GM12873 (cell line): ENCODE measurements around the gene NFATC3.

Source experiments
- TF ChIP-seq, protein P1 (sequence below): IDR thresholded peaks from 2 replicates; pipeline ENCODE4 v1.5.1; 2012; ENCODE audit warnings: low read depth, mild to moderate bottlenecking, moderate library complexity, low read length, control low read depth; ENCODE audit not compliant: insufficient read depth; ENCODE audit errors: missing control alignments

Gene NFATC3

DNA sequence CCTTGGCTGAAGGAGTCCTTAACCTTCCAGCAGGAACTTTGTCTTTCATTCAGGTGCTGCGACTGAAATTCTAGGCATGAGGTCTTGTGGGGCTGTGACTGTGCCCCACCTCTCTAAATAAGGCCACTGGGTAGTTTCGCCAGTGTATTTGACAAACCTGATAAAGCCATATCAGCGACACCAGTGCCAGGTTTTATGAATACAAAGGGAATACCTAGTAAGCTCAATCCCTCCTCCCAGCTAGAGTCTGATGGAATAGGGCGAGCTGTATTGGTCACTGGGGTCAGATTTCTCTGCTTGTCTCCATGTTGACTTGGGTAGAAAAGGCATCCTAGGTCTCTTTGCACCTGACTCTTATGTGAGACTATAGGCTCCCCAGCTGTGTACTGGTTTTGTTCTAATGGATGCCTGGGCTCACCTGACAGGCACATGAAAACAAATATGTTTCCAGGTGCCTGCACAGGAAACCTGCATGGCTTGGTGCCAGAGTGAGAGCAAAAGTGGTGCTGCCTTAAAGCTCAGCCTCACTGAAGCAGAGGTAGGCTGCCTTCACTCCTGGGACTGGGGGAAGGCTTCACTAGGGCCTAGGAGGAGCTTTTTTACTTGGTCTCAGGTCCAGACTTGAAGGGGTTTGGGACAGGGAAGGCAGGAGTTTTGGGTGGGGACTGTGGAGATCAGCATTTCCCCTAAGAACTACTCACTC lies 187.5 kb downstream of the NFATC3 start:
- TF ChIP-seq, protein P1, sequence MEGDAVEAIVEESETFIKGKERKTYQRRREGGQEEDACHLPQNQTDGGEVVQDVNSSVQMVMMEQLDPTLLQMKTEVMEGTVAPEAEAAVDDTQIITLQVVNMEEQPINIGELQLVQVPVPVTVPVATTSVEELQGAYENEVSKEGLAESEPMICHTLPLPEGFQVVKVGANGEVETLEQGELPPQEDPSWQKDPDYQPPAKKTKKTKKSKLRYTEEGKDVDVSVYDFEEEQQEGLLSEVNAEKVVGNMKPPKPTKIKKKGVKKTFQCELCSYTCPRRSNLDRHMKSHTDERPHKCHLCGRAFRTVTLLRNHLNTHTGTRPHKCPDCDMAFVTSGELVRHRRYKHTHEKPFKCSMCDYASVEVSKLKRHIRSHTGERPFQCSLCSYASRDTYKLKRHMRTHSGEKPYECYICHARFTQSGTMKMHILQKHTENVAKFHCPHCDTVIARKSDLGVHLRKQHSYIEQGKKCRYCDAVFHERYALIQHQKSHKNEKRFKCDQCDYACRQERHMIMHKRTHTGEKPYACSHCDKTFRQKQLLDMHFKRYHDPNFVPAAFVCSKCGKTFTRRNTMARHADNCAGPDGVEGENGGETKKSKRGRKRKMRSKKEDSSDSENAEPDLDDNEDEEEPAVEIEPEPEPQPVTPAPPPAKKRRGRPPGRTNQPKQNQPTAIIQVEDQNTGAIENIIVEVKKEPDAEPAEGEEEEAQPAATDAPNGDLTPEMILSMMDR = no peak

DNA sequence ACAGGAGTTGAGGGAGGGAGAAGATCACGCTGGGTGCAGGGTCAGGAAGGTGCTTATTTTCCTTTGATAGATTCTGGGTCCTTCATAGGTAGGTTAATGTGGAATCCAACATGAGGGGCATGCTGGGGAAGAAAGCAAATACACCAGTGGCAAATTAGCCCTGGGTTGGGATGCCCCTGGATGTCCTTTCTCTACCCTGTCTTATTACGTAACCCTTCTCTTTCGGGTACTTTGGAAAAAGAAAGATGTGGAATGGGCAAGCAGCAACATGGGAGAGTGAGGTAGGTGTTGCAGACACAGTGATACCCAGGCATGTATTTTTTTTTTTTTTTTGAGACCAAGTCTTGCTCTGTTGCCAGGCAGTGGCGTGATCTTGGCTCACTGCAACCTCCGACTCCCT lies 188.3 kb downstream of the NFATC3 start:
- TF ChIP-seq, protein P1 = no peak

DNA sequence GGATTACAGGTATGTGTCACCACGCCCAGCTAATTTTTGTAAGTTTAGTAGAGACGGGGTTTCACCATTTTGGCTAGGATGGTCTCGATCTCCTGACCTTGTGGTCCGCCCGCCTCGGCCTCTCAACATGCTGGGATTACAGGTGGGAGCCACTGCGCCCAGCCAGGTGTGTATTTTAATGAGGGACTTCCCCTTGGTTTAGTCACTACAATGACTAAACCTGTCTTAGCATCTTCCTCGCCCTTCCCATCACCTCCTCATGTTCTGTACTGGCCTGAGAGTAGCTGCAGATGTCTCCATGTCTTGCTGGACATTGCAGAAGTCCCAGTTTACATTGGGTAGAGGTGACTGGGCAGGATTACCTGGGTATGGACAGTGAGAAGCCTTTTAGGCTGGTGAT lies 188.7 kb downstream of the NFATC3 start:
- TF ChIP-seq, protein P1 = no peak

DNA sequence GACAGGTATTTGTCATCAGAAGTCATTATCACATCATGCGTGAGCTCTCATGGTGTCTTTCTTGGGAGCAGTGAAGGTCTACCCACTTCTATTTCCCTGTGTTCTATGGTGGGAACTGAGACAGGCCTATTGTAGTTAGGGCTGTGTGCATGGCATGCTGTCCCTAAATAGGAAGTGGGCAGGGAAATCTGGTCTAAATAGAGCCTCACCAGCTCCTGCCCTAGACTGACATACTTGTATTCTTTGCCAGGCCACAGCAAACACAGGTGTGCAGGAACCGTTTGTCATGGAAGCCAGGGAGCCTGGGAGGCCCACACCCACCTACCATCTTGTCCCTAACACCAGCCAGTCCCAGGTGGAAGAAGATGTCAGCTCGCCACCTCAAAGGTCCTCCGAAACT lies 189.3 kb downstream of the NFATC3 start:
- TF ChIP-seq, protein P1 = no peak

DNA sequence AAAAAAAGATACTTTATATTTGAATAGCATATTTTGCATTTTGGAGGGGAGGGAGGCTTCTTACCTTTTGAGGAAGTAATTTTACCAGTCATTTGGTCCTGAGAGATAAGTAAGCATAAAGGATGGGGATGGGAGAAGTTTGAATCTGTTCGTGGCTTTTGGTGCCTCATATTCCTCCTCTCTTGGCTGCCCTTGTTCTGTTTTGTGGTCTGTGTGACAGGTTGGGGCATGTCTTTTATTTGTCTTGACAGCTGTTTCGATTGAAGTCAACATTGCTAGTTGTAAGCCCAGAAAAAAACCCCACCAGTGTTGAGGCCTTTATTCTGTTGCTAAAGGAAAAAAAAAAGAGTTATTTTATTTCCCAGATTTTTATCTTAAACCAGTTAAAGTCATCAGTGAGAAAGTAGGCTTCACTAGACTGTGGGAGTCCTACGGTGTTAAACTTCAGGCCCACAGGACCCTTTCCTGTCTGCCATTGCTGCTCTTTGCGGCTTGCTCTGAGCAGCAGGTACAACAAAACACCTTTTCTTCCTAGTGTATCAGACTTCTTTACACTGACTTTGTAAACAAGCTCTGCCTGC lies 190.5 kb downstream of the NFATC3 start:
- TF ChIP-seq, protein P1 = no peak

DNA sequence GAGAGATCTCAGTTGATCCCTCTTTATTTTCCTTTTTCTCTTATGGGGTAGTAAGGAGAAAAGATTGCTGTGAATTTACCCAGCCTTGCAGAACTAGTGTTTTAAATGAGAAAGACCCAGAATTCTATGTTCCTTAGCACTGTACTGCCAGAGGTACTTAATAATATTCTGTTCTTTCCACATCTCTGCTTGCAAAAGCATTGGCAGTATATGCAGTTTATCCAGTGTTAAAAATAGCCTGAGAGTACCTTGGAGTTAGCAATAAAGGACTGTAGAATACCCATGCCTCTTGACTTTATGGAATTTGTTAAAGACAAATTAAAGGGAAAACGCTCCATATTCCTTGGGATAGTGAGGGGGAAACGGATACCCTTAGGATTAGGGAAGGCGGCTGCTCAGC lies 191.1 kb downstream of the NFATC3 start:
- TF ChIP-seq, protein P1 = no peak
